ENCODE results near the gene S100A7A. TPM values are rescaled to one million over a fixed set of nuclear protein-coding genes. Genes with fewer than 3 reads are reported as not detected.

Gene S100A7A
- total RNA-seq, 2 experiments from 2014 or later, result not detected

- no peak overlapping the region for H3K4me3 Mint-ChIP-seq
- intact Hi-C loops (cut with DNase I, micrococcal nuclease), result no loop called here
- Histone ChIP-seq H3K27ac (ENCODE audit: low read depth in 1 of 2, low read length in 2 of 2) (no peak overlapping the region), H3K4me1 (ENCODE audit: insufficient read depth, low read length) (no peaks in the 10 kb centered on the region), H3K36me3 (ENCODE audit: insufficient read depth, low read length) (no peaks in the 10 kb centered on the region), H3K4me3 (ENCODE audit: low read length) (no peak overlapping the region), H3K9me3 (ENCODE audit: control insufficient read depth in 1 of 2, insufficient read depth in 1 of 2, low read length in 2 of 2) (no peaks in the 10 kb centered on the region), H3K27me3 (ENCODE audit: control insufficient read depth in 1 of 2, insufficient read depth in 2 of 2, low read length in 2 of 2) (peaks cover 0 to 8% of the 10 kb centered on the region in 2 experiments)
- ChIA-PET POLR2A (no interaction called here), CTCF (no interaction called here)
- no peaks in the 10 kb centered on the region for H3K4me1 Mint-ChIP-seq (ENCODE audit: low read depth)
- no peak overlapping the region for H3K27ac Mint-ChIP-seq
- no peak for TF ChIP-seq CTCF (IDR thresholded peaks at IDR 0.05)
- no peaks in the 10 kb centered on the region for H3K36me3 Mint-ChIP-seq (ENCODE audit: low read depth)
- H3K27me3 Mint-ChIP-seq, result peaks cover 29% of the 10 kb centered on the region
- no peaks in the 10 kb centered on the region for H3K9me3 Mint-ChIP-seq
- DNase-seq, result no peak
- no peak for ATAC-seq (ENCODE audit: poor library complexity)
Observed at GRCh38 chr1:153434746-153435455, 18.6 kb downstream of the S100A7A start.

GRCh38 chr1:153437236-153437635, 20.9 kb downstream of the S100A7A start:
- intact Hi-C loops (cut with DNase I, micrococcal nuclease), result no loop called here
- H3K4me1 ChIP-seq (ENCODE audit: insufficient read depth, low read length), result no peaks in the 10 kb centered on the region
- no peak overlapping the region for H3K4me3 ChIP-seq (ENCODE audit: low read length)
- Mint-ChIP-seq H3K27ac (no peak overlapping the region), H3K36me3 (ENCODE audit: low read depth) (no peaks in the 10 kb centered on the region), H3K4me3 (no peak overlapping the region), H3K27me3 (peaks cover 31% of the 10 kb centered on the region), H3K9me3 (no peaks in the 10 kb centered on the region), H3K4me1 (ENCODE audit: low read depth) (no peaks in the 10 kb centered on the region)
- ChIA-PET CTCF (no interaction called here), POLR2A (no interaction called here)
- H3K36me3 ChIP-seq (ENCODE audit: insufficient read depth, low read length), result no peaks in the 10 kb centered on the region
- DNase-seq (no peak), ATAC-seq (ENCODE audit: poor library complexity) (no peak)
- TF ChIP-seq CTCF (IDR thresholded peaks at IDR 0.05), result no peak
- H3K9me3 ChIP-seq (ENCODE audit: control insufficient read depth in 1 of 2, insufficient read depth in 1 of 2, low read length in 2 of 2), result peaks cover 0 to 4% of the 10 kb centered on the region in 2 experiments
- H3K27me3 ChIP-seq (ENCODE audit: control insufficient read depth in 1 of 2, insufficient read depth in 2 of 2, low read length in 2 of 2), result peaks cover 0 to 8% of the 10 kb centered on the region in 2 experiments
- no peak overlapping the region for H3K27ac ChIP-seq (ENCODE audit: low read depth in 1 of 2, low read length in 2 of 2)

- POLR2A ChIA-PET, result no interaction called here
- Mint-ChIP-seq H3K36me3 (ENCODE audit: low read depth) (no peaks in the 10 kb centered on the region), H3K27me3 (peaks cover 28% of the 10 kb centered on the region), H3K4me1 (ENCODE audit: low read depth) (no peaks in the 10 kb centered on the region), H3K9me3 (no peaks in the 10 kb centered on the region), H3K27ac (no peak overlapping the region), H3K4me3 (no peak overlapping the region)
- Histone ChIP-seq H3K27me3 (ENCODE audit: control insufficient read depth in 1 of 2, insufficient read depth in 2 of 2, low read length in 2 of 2) (peaks cover under 1 to 7% of the 10 kb centered on the region in 2 experiments), H3K27ac (ENCODE audit: low read depth in 1 of 2, low read length in 2 of 2) (no peak overlapping the region), H3K4me3 (ENCODE audit: low read length) (no peak overlapping the region), H3K36me3 (ENCODE audit: insufficient read depth, low read length) (no peaks in the 10 kb centered on the region), H3K9me3 (ENCODE audit: control insufficient read depth in 1 of 2, insufficient read depth in 1 of 2, low read length in 2 of 2) (peaks cover 0 to 4% of the 10 kb centered on the region in 2 experiments), H3K4me1 (ENCODE audit: insufficient read depth, low read length) (no peaks in the 10 kb centered on the region)
- ATAC-seq (ENCODE audit: poor library complexity), result no peak
- CTCF ChIA-PET, result interaction anchor here (1.2 kb wide), 1 partner anchor 15 kb away, joined by 3 read pairs; no protein-coding TSS in a partner anchor
- no peak for DNase-seq
- TF ChIP-seq CTCF (IDR thresholded peaks at IDR 0.05), result no peak
- intact Hi-C loops (cut with DNase I, micrococcal nuclease), result no loop called here
Observed at GRCh38 chr1:153438599-153438998, 22.3 kb downstream of the S100A7A start.

Measured in CD4-positive, alpha-beta T cell (primary cell).